H9 (cell line): ENCODE results near the gene WDR7. TPM values are rescaled to one million over a fixed set of nuclear protein-coding genes. Genes with fewer than 3 reads are reported as not detected.

ENCODE experiments used
- DNase-seq: peaks from one replicate; pipeline ENCODE4 v3.0.0-alpha.2; 2017
- H2AFZ ChIP-seq: one replicate; pipeline ENCODE4 v1.6.1; 2013; ENCODE audit warnings: mild to moderate bottlenecking, low read length, control low read depth, moderate library complexity
- H2AK5ac ChIP-seq: 2 replicates; pipeline ENCODE4 v1.6.1; 2013; ENCODE audit warnings: low read length, control low read depth, mixed read lengths; ENCODE audit not compliant: insufficient read length
- H2BK120ac ChIP-seq: one replicate; pipeline ENCODE4 v1.6.1; 2013; ENCODE audit warnings: low read depth, mild to moderate bottlenecking, low read length, control low read depth, inconsistent platforms; ENCODE audit not compliant: poor library complexity, severe bottlenecking
- H2BK12ac ChIP-seq: 2 replicates; pipeline ENCODE4 v1.6.1; 2013; ENCODE audit warnings: low read length, control low read depth, mixed read lengths, low read depth; ENCODE audit not compliant: insufficient read length
- H2BK15ac ChIP-seq: 2 replicates; pipeline ENCODE4 v1.6.1; 2013; ENCODE audit warnings: low read depth, low read length, control low read depth
- H2BK20ac ChIP-seq: one replicate; pipeline ENCODE4 v1.6.1; 2013; ENCODE audit warnings: low read depth, mild to moderate bottlenecking, low read length, control low read depth, inconsistent platforms; ENCODE audit not compliant: poor library complexity, severe bottlenecking
- H2BK5ac ChIP-seq: 2 replicates; pipeline ENCODE4 v1.6.1; 2013; ENCODE audit warnings: low read length, control low read depth, mixed read lengths; ENCODE audit not compliant: insufficient read length
- H3K14ac ChIP-seq: 2 replicates; pipeline ENCODE4 v1.6.1; 2013; ENCODE audit warnings: low read length, control low read depth; ENCODE audit not compliant: insufficient read depth
- H3K18ac ChIP-seq: 2 replicates; pipeline ENCODE4 v1.6.1; 2013; ENCODE audit warnings: low read depth, mild to moderate bottlenecking, mixed read lengths, low read length, control low read depth; ENCODE audit not compliant: insufficient read length
- H3K23ac ChIP-seq: 2 replicates; pipeline ENCODE4 v1.6.1; 2013; ENCODE audit warnings: low read length, control low read depth, mixed read lengths, low read depth; ENCODE audit not compliant: insufficient read length
- H3K23me2 ChIP-seq: 2 replicates; pipeline ENCODE4 v1.6.1; 2013; ENCODE audit warnings: low read depth, mild to moderate bottlenecking, mixed read lengths, low read length, control low read depth; ENCODE audit not compliant: insufficient read length, poor library complexity, severe bottlenecking
- H3K27ac ChIP-seq: 2 replicates; pipeline ENCODE4 v1.5.1; 2013; ENCODE audit warnings: low read length, control low read depth, mixed read lengths, low read depth; ENCODE audit not compliant: insufficient read length
- H3K27me3 ChIP-seq: 2 replicates; pipeline ENCODE4 v1.6.1; 2013; ENCODE audit warnings: low read length, control low read depth, inconsistent platforms; ENCODE audit not compliant: insufficient read depth
- H3K4ac ChIP-seq: 2 replicates; pipeline ENCODE4 v1.6.1; 2013; ENCODE audit warnings: low read depth, mild to moderate bottlenecking, control low read depth, inconsistent platforms, low read length, moderate library complexity
- H3K4me1 ChIP-seq: 2 replicates; pipeline ENCODE4 v1.6.1; 2013; ENCODE audit warnings: low read length, control low read depth, inconsistent platforms; ENCODE audit not compliant: insufficient read depth
- H3K4me2 ChIP-seq: 2 replicates; pipeline ENCODE4 v1.6.1; 2013; ENCODE audit warnings: low read length, control low read depth, mixed read lengths; ENCODE audit not compliant: insufficient read length, insufficient read depth
- H3K56ac ChIP-seq: 2 replicates; pipeline ENCODE4 v1.6.1; 2013; ENCODE audit warnings: low read depth, mild to moderate bottlenecking, mixed read lengths, low read length, control low read depth; ENCODE audit not compliant: insufficient read length
- H3K79me1 ChIP-seq: 2 replicates; pipeline ENCODE4 v1.6.1; 2013; ENCODE audit warnings: low read depth, mild to moderate bottlenecking, moderate library complexity, low read length, control low read depth, inconsistent platforms; ENCODE audit not compliant: insufficient read depth, poor library complexity, severe bottlenecking
- H3K79me2 ChIP-seq: 2 replicates; pipeline ENCODE4 v1.6.1; 2013; ENCODE audit warnings: low read length, control low read depth, inconsistent platforms; ENCODE audit not compliant: insufficient read depth
- H3K9ac ChIP-seq: 2 replicates; pipeline ENCODE4 v1.6.1; 2013; ENCODE audit warnings: low read length, control low read depth, mixed read lengths; ENCODE audit not compliant: insufficient read length; ENCODE audit errors: extremely low read depth
- H3K9me3 ChIP-seq: one replicate; pipeline ENCODE4 v1.6.1; 2013; ENCODE audit warnings: low read depth, low read length, inconsistent platforms; ENCODE audit not compliant: control insufficient read depth
- H3T11ph ChIP-seq: one replicate; pipeline ENCODE4 v1.6.1; 2013; ENCODE audit warnings: mild to moderate bottlenecking, low read length, control low read depth, inconsistent platforms
- H4K20me1 ChIP-seq: one replicate; pipeline ENCODE4 v1.6.1; 2013; ENCODE audit not compliant: control insufficient read depth, insufficient read length, insufficient read depth
- H4K5ac ChIP-seq: 2 replicates; pipeline ENCODE4 v1.6.1; 2013; ENCODE audit warnings: low read depth, mild to moderate bottlenecking, mixed read lengths, low read length, control low read depth; ENCODE audit not compliant: insufficient read length
- H4K8ac ChIP-seq: replicated peaks from 2 replicates; pipeline ENCODE4 v1.6.1; 2013; ENCODE audit warnings: low read length, control low read depth, mixed read lengths, low read depth; ENCODE audit not compliant: insufficient read length
- H4K91ac ChIP-seq: 2 replicates; pipeline ENCODE4 v1.6.1; 2013; ENCODE audit warnings: low read depth, mild to moderate bottlenecking, moderate library complexity, mixed read lengths, low read length, control low read depth; ENCODE audit not compliant: insufficient read length
- H3K27ac Mint-ChIP-seq, 3 experiments: 2 replicates in 2 of 3; 3 replicates in 1 of 3; pipeline ENCODE4 v1.8.0; 2020 to 2021; ENCODE audit warnings: mixed read lengths in 3 of 3, mild to moderate bottlenecking in 1 of 3, moderate library complexity in 1 of 3
- H3K27me3 Mint-ChIP-seq: 2 replicates; pipeline ENCODE4 v1.8.0; 2021; ENCODE audit warnings: low read depth, mild to moderate bottlenecking, moderate library complexity, mixed read lengths
- H3K36me3 Mint-ChIP-seq, 3 experiments: 2 replicates in 2 of 3; 3 replicates in 1 of 3; pipeline ENCODE4 v1.8.0; 2020 to 2021; ENCODE audit warnings: low read depth in 3 of 3, mixed read lengths in 3 of 3; ENCODE audit not compliant: insufficient read depth in 1 of 3
- H3K4me1 Mint-ChIP-seq, 2 experiments: 2 replicates each; pipeline ENCODE4 v1.8.0; 2020; ENCODE audit warnings: mixed read lengths in 2 of 2
- H3K4me3 Mint-ChIP-seq, 2 experiments: 2 replicates in 1 of 2; 3 replicates in 1 of 2; pipeline ENCODE4 v1.8.0; 2020 to 2021; ENCODE audit warnings: mild to moderate bottlenecking in 2 of 2, mixed read lengths in 2 of 2, moderate library complexity in 1 of 2
- H3K9me3 Mint-ChIP-seq, 2 experiments: 2 replicates in 1 of 2; 3 replicates in 1 of 2; pipeline ENCODE4 v1.8.0; 2020; ENCODE audit warnings: mild to moderate bottlenecking in 2 of 2, mixed read lengths in 2 of 2, moderate library complexity in 1 of 2
- CTCF ChIP-seq: fragments of 200-600 bp; sonication (generic); conservative IDR thresholded peaks from 3 replicates; pipeline ENCODE4 v1.8.0; 2021; ENCODE audit warnings: antibody characterized with exemption, mild to moderate bottlenecking
- WGBS: extraction: QIAGEN DNeasy Blood & Tissue Kit; methylation state at CpG from one replicate; pipeline ENCODE4 v1.1.7; 2013; ENCODE audit warnings: missing lambda C conversion rate, low lambda C conversion rate, mixed read lengths; ENCODE audit not compliant: insufficient read length; ENCODE audit errors: extremely low coverage; 5-methylcytosine and 5-hydroxymethylcytosine counted together
- total RNA-seq: library from RNA; stranded (reverse); gene quantifications from 2 replicates; pipeline ENCODE4 v1.2.1, GENCODE V29; 2021

The WDR7 gene
- total RNA-seq, 1 experiment from 2014 or later, result 14.8 TPM

- Histone ChIP-seq H3K9ac (no peak overlapping the region), H3K9me3 (no peaks in the 10 kb centered on the region), H3K4me1 (no peaks in the 10 kb centered on the region), H3K27me3 (no peaks in the 10 kb centered on the region), H3K4ac (no peak overlapping the region), H2BK5ac (no peak overlapping the region), H3K79me1 (no peaks in the 10 kb centered on the region), H4K8ac (no peak overlapping the region), H3K14ac (no peak overlapping the region), H3K23me2 (no peaks in the 10 kb centered on the region), H3K4me2 (no peak overlapping the region), H4K91ac (no peak overlapping the region), H2AK5ac (no peak overlapping the region), H2BK15ac (no peak overlapping the region), H4K5ac (no peak overlapping the region), H3T11ph (no peak overlapping the region), H3K23ac (no peak overlapping the region), H4K20me1 (no peaks in the 10 kb centered on the region), H2BK120ac (no peak overlapping the region), H3K18ac (no peak overlapping the region), H2AFZ (no peak overlapping the region), H3K56ac (no peak overlapping the region), H3K79me2 (no peaks in the 10 kb centered on the region), H2BK12ac (no peak overlapping the region), H3K27ac (no peak overlapping the region), H2BK20ac (no peak overlapping the region)
- H3K36me3 Mint-ChIP-seq, result no peaks in the 10 kb centered on the region
- no peaks in the 10 kb centered on the region for H3K27me3 Mint-ChIP-seq
- H3K4me3 Mint-ChIP-seq, result no peak overlapping the region
- WGBS, result no CpG with 5 or more reads among the region's 2 CpGs
- peaks cover 4 to 5% of the 10 kb centered on the region in 2 experiments for H3K4me1 Mint-ChIP-seq
- DNase-seq, result no peak
- peaks cover 0 to 4% of the 10 kb centered on the region in 2 experiments; a peak in 1 of 5 replicates for H3K9me3 Mint-ChIP-seq
- no peak for TF ChIP-seq CTCF
- no peak overlapping the region for H3K27ac Mint-ChIP-seq
These were observed 88.6 kb downstream of the WDR7 start for GRCh38 chr18:56739731-56740130.
